Measurements from ENCODE around the gene PACS1.

GRCh38 chr11:66287211-66287888 is 217.3 kb downstream of the PACS1 start:
- TF ChIP-seq CTCF (conservative IDR thresholded peaks at IDR 0.05; ENCODE audit: low read length) = no peak
- no peak for TF ChIP-seq EZH2phosphoT487 (IDR thresholded peaks at IDR 0.05; ENCODE audit: borderline replicate concordance)
